Stomach smooth muscle (tissue), 2 donors: Measurements from ENCODE around the gene P3H2.

Experiments
- H3K27ac ChIP-seq: one replicate; pipeline ENCODE4 v1.7.0; 2013; ENCODE audit warnings: mild to moderate bottlenecking, low read length, inconsistent platforms
- H3K27me3 ChIP-seq, 2 donors: one replicate each; pipeline ENCODE4 v1.7.0; 2013; ENCODE audit warnings: low read length in 2 of 2; ENCODE audit not compliant: insufficient read depth in 2 of 2, control insufficient read depth in 1 of 2
- H3K36me3 ChIP-seq, 2 donors: one replicate each; pipeline ENCODE4 v1.7.0; 2013; ENCODE audit warnings: low read length in 2 of 2; ENCODE audit not compliant: control insufficient read depth in 2 of 2, insufficient read depth in 2 of 2
- H3K4me1 ChIP-seq: one replicate; pipeline ENCODE4 v1.7.0; 2013; ENCODE audit warnings: low read length; ENCODE audit not compliant: control insufficient read depth, insufficient read depth
- H3K4me3 ChIP-seq, 2 donors: one replicate each; pipeline ENCODE4 v1.7.0; 2013; ENCODE audit warnings: low read length in 2 of 2
- H3K9ac ChIP-seq, 2 donors: one replicate each; pipeline ENCODE4 v1.7.0; 2013; ENCODE audit warnings: low read length in 2 of 2, mild to moderate bottlenecking in 1 of 2
- H3K9me3 ChIP-seq, 2 donors: one replicate each; pipeline ENCODE4 v1.7.0; 2013; ENCODE audit warnings: low read length in 2 of 2; ENCODE audit not compliant: control insufficient read depth in 2 of 2
- donor health status: healthy.
- donor health status: Pancreatic carcinoma.

P3H2 gene

GRCh38 chr3:190124067-190124466 lies 3.4 kb upstream of the P3H2 start:
- no peak overlapping the region for H3K9ac ChIP-seq

DNA sequence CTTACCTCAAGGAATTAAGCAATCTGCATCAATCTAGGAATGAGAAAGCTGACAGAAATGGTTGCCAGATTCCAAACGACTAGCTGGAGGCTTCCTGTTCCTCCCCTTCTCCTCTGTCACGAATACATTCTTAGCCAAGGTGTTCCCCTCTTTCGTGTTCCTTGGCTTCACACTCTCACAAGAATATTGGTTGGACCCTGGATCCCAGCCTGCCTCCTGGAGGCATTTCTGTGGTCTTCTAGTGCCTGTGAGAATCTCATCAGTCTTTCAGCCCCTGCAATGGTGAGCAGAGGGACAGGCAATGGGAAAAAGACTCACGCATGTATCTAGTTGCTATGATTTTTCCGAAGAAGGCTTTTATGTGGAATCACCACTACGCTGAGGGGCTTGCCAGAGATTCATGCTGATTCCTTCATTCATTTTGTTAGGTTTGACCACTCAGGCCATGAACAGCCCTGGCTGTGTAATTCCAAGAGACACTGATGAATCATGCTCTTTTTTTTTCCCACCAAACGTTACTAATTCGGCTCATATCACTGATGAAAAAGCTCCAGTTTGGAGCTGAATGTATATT lies 1.6 kb upstream of the P3H2 start:
- H3K9me3 ChIP-seq = no peaks in the 10 kb centered on the region
- H3K4me1 ChIP-seq = peaks cover 12% of the 10 kb centered on the region
- no peak overlapping the region for H3K9ac ChIP-seq
- H3K36me3 ChIP-seq = no peaks in the 10 kb centered on the region
- H3K27me3 ChIP-seq = no peaks in the 10 kb centered on the region
- H3K4me3 ChIP-seq = no peak overlapping the region
- H3K27ac ChIP-seq = no peak overlapping the region

More at GRCh38 chr3:190124067-190124466, 3.4 kb upstream of the P3H2 start:
- H3K27me3 ChIP-seq = no peaks in the 10 kb centered on the region
- no peak overlapping the region for H3K27ac ChIP-seq
- H3K4me3 ChIP-seq = no peak overlapping the region
- no peaks in the 10 kb centered on the region for H3K9me3 ChIP-seq
- H3K36me3 ChIP-seq = no peaks in the 10 kb centered on the region
- H3K4me1 ChIP-seq = peaks cover 12% of the 10 kb centered on the region

DNA sequence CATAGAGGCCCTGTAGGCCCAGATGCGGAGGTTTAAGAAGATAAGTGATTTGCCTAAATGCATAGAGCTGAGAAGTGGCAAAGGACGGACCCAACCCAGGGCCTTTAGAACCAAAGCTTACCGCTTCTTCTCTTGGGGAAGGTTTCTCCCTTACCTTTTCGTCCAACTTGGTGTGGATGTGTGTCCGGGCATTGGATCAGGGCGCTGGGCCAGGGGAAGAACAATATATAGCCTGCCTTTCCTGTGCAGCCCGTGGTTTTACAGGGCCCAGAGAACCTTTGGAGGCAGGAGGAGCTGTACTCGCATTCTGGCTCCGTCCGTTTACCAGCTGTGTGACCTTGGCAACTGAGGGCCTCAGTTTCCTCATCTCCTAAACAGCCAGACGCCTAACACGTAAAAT lies 686 bp upstream of the P3H2 start:
- H3K27me3 ChIP-seq = no peaks in the 10 kb centered on the region
- H3K9me3 ChIP-seq = no peaks in the 10 kb centered on the region
- H3K27ac ChIP-seq = no peak overlapping the region
- no peak overlapping the region for H3K9ac ChIP-seq
- H3K36me3 ChIP-seq = no peaks in the 10 kb centered on the region
- peak overlapping the region in 1 of 2 donors; percentile 83 for H3K4me3 ChIP-seq
- peaks cover 17% of the 10 kb centered on the region for H3K4me1 ChIP-seq

DNA sequence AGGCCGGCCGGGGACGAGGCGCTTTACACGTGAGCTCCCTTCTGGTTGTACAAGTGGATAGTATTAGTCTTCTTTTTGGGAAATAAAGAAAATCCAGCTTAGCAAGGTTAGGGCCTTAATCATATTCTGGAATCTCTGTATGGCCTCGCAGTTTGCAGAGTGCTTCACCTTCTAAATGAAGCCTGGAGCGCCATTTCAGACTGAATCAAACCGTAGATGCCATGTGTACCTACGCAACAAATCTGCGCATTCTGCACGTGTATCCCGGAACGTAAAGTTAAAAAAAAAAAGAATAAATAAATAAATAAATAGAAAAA lies 322 bp upstream of the P3H2 start:
- no peaks in the 10 kb centered on the region for H3K27me3 ChIP-seq
- no peaks in the 10 kb centered on the region for H3K9me3 ChIP-seq
- H3K4me3 ChIP-seq = peak overlapping the region; percentile 82 to 83
- H3K9ac ChIP-seq = peak overlapping the region; percentile 68
- H3K27ac ChIP-seq = peak overlapping the region; percentile 71
- no peaks in the 10 kb centered on the region for H3K36me3 ChIP-seq
- H3K4me1 ChIP-seq = peaks cover 17% of the 10 kb centered on the region

- H3K27me3 ChIP-seq = no peaks in the 10 kb centered on the region
- H3K9ac ChIP-seq = peak overlapping the region; percentile 51 to 68
- peak overlapping the region; percentile 82 to 83 for H3K4me3 ChIP-seq
- H3K27ac ChIP-seq = no peak overlapping the region
- H3K4me1 ChIP-seq = peaks cover 17% of the 10 kb centered on the region
- no peaks in the 10 kb centered on the region for H3K9me3 ChIP-seq
- no peaks in the 10 kb centered on the region for H3K36me3 ChIP-seq
These were observed 1.0 kb downstream of the P3H2 start for GRCh38 chr3:190119461-190120268.

DNA sequence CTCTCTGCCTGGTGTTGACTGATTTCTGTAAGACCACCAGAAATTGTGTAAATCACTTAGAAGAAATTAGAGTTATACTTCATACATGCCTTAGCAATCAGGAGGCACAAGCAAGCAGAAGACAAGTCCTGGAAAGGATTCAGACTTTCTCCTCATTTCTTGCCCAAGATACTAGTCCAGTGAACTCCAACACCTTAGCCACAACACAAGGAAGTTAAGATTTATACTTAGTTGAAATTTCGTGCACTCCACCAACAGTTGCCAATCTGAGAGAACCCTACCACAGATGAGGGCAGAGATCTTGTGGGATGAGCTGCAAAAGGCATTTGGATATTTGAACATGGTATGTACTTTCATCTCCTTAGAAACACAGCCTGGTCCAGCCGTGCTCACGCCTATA lies 2.3 kb downstream of the P3H2 start:
- Histone ChIP-seq H3K36me3 (no peaks in the 10 kb centered on the region), H3K9me3 (no peaks in the 10 kb centered on the region), H3K27me3 (no peaks in the 10 kb centered on the region), H3K4me1 (peaks cover 17% of the 10 kb centered on the region), H3K9ac (no peak overlapping the region), H3K27ac (no peak overlapping the region), H3K4me3 (peak overlapping the region in 1 of 2 donors; percentile 49)

DNA sequence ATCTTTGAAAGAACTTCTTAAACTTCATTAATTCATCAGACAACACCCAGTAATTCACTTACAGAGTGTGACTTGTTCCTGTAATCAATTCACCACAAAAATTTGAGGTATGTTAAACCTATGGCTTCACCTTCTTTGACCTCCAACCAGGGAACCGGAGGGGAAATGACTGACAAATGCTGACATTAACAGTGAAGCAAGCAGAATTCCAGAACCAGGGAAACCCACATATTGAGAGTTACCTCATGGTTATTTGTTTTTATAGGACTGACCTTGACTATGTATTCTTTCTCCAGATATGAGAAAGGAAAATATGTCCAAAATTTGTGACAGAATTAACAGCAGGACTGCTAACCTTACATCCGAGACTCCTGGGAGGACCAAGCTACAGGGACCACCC lies 2.7 kb downstream of the P3H2 start:
- no peak overlapping the region for H3K9ac ChIP-seq
- no peaks in the 10 kb centered on the region for H3K27me3 ChIP-seq
- H3K4me3 ChIP-seq = peak overlapping the region in 1 of 2 donors; percentile 49
- H3K27ac ChIP-seq = no peak overlapping the region
- H3K4me1 ChIP-seq = peaks cover 17% of the 10 kb centered on the region
- H3K9me3 ChIP-seq = no peaks in the 10 kb centered on the region
- no peaks in the 10 kb centered on the region for H3K36me3 ChIP-seq

DNA sequence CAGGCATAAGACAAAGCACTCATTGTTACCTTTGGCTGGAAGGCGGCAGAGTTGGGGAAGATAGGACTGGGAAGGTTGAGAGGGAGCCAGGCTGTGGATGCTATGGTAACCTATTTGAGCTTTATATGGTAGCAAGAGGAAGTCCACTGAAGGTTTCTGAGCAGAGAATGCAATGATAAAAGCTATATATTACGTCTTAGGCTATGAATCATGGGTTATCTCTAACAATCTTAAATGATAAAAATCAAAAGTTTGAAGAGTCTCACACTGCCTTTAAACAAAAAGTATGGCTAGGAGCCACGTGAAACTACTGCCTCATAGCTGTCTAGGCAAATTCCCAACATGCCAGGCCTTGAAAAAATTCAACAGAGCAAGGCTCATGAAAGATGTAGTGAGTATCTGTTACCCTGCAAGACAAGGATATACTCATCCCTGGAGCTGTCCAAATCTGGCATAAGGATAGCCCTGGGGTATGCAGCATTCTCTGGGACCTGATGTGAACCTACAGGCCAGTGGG lies 4.1 kb downstream of the P3H2 start:
- no peaks in the 10 kb centered on the region for H3K27me3 ChIP-seq
- H3K36me3 ChIP-seq = no peaks in the 10 kb centered on the region
- peak overlapping the region in 1 of 2 donors; percentile 35 for H3K4me3 ChIP-seq
- H3K9me3 ChIP-seq = no peaks in the 10 kb centered on the region
- H3K27ac ChIP-seq = no peak overlapping the region
- no peak overlapping the region for H3K9ac ChIP-seq
- H3K4me1 ChIP-seq = peaks cover 17% of the 10 kb centered on the region

- H3K9ac ChIP-seq = no peak overlapping the region
- no peaks in the 10 kb centered on the region for H3K36me3 ChIP-seq
- no peaks in the 10 kb centered on the region for H3K27me3 ChIP-seq
- no peaks in the 10 kb centered on the region for H3K9me3 ChIP-seq
- no peak overlapping the region for H3K27ac ChIP-seq
- no peak overlapping the region for H3K4me3 ChIP-seq
- H3K4me1 ChIP-seq = no peaks in the 10 kb centered on the region
These were observed 9.9 kb downstream of the P3H2 start for GRCh38 chr3:190110826-190111225.

- Histone ChIP-seq H3K9ac (no peak overlapping the region), H3K4me3 (no peak overlapping the region), H3K27me3 (no peaks in the 10 kb centered on the region), H3K4me1 (no peaks in the 10 kb centered on the region), H3K9me3 (no peaks in the 10 kb centered on the region), H3K27ac (no peak overlapping the region), H3K36me3 (no peaks in the 10 kb centered on the region)
These were observed 11.3 kb downstream of the P3H2 start for GRCh38 chr3:190109441-190109840.

DNA sequence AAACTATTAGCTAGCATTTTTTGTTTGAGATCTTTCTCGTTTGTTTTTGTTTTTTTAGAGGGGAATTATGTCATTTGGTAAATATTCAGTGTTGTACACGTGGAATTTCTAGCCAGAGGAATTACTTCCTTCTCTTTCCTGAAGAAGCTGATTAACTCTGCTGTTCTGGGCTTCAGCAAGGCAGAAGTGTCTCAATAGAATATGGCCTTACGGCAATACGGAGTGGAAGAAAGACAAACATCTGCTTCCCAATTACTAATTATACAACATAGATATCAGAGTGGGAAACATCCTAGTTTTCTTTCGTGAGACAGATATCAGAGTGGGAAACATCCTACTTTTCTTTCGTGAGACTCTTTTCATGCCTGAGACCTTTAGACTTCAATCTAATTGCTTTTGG lies 11.9 kb downstream of the P3H2 start:
- Histone ChIP-seq H3K4me3 (no peak overlapping the region), H3K9me3 (no peaks in the 10 kb centered on the region), H3K27ac (no peak overlapping the region), H3K36me3 (no peaks in the 10 kb centered on the region), H3K4me1 (no peaks in the 10 kb centered on the region), H3K27me3 (no peaks in the 10 kb centered on the region), H3K9ac (no peak overlapping the region)
